ENCODE data around the gene LOXL4.
A peak's percentile ranks its signal among the peaks of the same experiment; 100 is the strongest.
"Not testable (repeated sequence)": the region's sequence is repeated elsewhere in the genome, so short reads cannot be mapped to it uniquely, and the experiment has no call there.

Gene LOXL4

DNA sequence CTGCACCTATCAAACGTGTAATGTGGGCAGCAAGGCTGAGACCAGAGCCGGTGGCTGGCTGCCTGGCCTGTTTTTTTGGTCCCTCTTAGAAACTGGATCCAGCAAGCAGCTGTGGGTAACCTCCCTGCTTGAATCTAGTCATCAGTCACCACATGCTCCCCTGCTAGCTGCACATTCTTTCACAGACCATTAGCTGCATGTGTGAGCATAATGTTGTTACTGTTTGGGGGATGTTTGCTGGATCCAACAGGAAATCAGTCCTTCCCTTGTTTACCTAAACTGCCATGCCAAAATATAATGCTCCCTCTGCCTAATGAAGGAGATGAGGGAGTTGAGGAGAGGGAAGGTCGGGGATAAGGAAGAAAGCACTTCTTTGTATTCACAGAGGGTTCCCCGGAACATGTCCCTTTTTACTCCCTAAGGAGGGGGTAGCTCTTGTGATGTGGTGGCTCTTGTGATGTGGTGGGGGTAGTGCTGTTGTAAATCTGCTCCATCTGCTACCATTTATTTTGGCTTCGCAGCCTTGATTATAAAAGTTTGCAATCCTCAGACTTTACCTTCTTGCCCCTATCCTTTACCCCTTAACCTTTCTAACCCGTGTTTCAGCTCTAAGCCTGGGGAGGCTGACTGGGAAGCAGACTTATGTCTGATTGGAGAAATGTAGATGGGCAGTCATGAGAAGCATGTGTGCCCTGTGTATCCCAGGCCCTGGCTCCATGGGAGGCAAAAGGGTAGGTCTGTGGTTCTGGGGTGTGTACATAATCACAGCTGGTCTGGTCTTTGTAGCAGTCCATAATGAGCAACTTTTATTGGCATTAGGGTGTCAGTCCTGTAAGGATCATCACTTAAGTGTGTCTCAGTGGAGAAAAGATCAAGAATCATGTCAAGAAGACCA, 20.8 kb downstream of the LOXL4 start:
- no peak for FAIRE-seq
- DNase-seq (ENCODE audit: low spot score), result no peak

DNA sequence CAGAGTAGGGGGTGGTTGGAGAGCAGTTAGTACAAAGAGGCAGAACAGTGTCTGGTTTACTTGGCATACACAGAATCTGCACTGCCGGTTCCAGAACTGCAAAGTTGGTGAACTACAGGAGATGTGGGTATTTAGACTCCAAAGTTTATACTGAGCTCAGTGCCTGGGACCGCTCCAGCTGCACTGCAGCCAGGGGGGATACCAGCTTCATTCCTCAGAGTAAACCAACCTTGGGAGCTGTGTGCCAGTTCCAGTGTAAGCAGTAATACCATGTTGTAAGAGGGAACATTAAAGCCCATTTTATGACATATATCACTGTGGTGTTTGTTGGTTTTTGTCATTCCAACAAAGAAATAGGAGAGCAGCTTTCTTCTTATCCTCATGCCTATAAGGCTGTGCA, 23.4 kb downstream of the LOXL4 start:
- FAIRE-seq (no peak), DNase-seq (ENCODE audit: low spot score) (no peak)

DNA sequence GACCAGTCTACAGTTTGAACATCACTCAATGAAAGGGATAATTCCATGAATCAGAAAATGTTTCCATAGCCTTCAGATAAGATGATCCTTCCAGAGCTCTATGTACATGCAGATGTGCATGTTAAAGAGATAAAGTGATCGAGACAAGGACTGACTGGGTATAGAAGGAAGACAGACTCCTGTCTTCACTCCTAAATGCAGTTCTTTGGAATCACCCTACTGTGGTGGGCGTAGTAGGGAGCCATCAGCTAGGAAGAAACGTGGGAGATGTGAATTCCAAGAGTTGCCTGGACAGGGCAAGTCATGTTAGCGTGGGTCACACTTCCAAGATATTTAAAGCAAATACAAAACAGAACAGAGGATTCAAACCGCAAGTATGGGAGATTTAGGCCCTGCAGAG, 23.9 kb downstream of the LOXL4 start:
- FAIRE-seq (no peak), DNase-seq (ENCODE audit: low spot score) (no peak)

DNA sequence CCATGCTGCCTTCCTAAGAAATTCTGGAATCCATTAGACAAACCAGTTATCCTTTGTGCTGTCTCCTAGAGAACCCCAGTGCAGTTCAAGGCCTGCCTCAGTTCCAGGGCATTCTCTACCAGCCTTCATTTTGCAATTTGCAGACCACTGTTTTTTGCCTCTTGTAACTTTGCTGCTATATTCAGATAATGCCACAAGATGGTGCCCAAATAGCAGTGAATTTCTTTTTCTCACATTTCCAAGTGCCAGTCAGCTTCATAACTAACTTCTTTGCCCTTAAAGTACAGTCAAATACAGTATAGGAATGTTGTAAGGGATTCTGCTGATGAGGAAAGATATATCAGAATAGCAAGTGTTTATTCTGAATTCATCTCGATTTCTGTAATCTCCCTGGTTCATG, 25.2 kb downstream of the LOXL4 start:
- FAIRE-seq, result no peak
- DNase-seq (ENCODE audit: low spot score), result no peak

DNA sequence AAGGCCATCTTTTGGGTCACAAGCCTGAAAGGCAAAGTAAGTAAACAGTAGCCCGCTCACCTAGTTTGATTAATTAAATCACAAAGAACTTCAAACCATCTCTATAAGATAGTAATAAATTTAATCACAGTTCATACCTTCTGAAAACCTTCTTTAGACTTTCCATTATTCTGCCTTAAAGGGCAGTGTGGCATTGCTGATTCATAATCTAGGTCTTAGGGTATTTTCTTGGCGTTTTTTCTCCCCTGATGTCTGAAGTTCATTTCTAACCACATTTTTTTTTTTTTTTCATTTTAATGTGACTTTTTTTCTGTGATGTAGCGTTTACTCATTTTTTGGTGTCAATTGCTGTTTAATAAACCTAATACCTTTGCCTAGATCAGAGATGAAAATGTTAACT, 27.5 kb downstream of the LOXL4 start:
- FAIRE-seq, result no peak

DNA sequence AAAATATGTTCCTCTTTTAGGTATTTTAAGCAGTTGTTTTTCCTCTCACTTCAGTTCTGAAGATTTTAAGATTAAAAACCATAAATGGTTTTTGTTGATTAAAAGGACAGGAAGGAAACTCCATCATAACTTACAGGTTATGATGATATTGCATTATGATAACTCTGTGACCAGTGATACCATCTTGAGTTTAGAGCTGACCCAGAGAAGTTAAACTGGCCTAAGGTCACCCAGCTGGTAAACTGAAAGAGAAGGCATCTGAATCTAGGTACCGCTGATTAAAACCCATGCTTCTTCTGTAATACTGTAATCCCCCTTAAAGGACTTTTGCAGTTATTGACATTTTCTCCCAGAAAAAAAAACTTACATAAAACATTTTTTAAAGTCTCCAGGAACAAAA, 29.6 kb downstream of the LOXL4 start:
- FAIRE-seq (no peak), DNase-seq (ENCODE audit: low spot score) (no peak)

More for the DNA sequence above, 27.5 kb downstream of the LOXL4 start:
- no peak for DNase-seq (ENCODE audit: low spot score)

DNA sequence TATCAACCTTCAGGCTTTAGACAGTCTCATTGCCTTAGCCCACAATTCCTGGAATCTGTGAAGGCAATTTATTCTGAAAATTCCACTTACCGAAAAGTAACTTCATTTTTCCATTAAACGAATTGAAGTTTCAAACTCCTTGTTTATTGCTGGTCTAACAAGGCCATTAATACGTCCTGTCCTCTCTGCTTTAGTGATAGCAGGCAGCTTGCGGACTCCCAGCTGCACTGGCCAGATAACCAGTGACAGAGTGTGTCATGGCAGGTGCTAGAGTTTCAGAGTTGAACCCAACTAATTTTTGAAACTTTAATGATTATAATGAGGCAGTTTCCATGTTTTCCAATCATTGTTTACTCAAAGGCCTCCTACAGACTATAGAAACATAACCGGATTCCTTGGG, 31.1 kb downstream of the LOXL4 start:
- no peak for DNase-seq (ENCODE audit: low spot score)
- no peak for FAIRE-seq

DNA sequence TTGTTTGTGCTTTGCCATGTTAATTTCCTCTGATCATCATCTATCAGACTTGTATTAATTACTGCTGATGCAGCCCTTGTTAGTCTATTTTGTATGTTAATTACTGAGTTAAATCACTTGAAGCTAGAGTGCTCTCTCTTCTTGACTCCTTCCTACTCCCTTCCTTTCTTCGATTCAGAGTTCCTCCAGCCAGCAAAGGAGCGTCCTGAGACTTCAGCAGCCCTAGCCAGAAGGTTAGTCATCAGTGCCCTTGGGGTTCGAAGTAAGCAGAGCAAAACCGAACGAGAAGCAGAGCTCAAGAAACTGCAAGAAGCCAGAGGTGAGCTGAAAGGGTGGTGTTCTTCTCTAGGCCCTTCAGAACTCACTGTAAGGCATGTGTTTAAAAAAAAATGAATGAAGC, 32.1 kb downstream of the LOXL4 start:
- DNase-seq (ENCODE audit: low spot score) (no peak), FAIRE-seq (no peak)

DNA sequence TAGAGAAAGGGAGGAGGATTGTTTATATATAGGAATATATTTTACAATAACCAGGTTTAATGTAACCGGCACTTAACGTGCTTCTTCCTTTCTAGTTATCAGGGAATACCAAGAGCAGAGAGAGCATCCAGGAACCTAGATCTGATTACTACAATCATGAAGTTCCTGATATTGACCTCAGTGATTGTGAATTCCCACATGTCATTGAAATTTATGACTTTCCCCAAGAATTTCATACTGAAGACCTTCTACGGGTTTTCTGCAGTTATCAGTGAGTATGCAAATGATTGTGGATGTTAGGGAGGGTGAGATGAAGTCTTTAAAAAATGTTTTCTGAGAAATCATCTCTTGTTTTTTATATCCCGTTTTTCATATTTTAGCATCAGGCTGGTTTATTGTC, 36.6 kb downstream of the LOXL4 start:
- DNase-seq (ENCODE audit: low spot score), result no peak
- no peak for FAIRE-seq

DNA sequence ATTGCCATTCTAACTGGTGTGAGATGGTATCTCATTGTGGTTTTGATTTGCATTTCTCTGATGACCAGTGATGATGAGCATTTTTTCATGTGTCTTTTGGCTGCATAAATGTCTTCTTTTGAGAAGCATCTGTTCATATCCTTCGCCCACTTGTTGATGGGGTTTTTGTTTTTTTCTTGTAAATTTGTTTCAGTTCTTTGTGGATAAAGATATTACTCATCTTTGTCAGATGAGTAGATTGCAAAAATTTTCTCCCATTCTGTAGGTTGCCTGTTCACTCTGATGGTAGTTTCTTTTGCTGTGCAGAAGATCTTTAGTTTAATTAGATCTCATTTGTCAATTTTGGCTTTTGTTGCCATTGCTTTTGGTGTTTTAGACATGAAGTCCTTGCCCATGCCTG, 39.7 kb downstream of the LOXL4 start:
- not testable (repeated sequence) for FAIRE-seq

DNA sequence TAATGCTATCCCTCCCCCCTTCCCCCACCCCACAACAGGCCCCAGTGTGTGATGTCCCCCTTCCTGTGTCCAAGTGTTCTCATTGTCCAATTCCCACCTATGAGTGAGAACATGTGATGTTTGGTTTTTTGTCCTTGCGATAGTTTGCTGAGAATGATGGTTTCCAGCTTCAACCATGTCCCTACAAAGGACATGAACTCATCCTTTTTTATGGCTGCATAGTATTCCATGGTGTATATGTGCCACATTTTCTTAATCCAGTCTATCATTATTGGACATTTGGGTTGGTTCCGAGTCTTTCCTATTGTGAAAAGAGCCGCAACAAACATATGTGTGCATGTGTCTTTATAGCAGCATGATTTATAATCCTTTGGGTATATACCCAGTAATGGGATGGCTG, 40.3 kb downstream of the LOXL4 start:
- not testable (repeated sequence) for DNase-seq (ENCODE audit: low spot score); FAIRE-seq

More for the DNA sequence above, 39.7 kb downstream of the LOXL4 start:
- not testable (repeated sequence) for DNase-seq (ENCODE audit: low spot score)

DNA sequence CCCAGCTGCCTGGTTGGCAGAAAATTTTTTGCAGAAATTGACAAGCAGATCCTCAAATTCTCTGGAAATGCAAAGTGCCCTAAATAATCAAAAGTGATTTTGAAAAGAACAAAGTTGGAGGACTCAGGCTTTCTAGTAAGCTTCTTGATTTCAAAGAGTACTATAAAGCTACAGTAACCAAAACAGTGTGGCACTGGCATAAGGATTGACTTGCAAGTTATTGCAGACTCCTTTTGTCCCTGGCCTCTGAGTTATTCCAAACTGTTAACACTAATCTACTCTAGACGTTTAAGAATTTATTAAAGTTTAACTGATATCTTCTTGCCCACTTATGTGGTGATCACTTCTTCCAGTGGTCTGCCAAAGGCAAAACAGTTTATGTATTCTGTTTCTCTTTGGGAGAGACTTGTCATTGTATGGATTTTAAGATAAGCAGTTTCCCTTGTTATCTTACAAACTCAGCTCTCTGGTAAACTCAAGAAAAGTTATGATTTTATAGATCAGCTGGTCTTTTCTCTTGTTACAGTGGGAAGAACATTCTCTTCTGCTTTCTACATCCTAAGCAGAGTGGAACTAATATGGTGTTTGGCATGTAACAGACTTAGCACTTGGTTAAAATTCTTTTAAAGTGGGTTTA, 41.4 kb downstream of the LOXL4 start:
- no peak for FAIRE-seq
- DNase-seq (ENCODE audit: low spot score), result no peak

DNA sequence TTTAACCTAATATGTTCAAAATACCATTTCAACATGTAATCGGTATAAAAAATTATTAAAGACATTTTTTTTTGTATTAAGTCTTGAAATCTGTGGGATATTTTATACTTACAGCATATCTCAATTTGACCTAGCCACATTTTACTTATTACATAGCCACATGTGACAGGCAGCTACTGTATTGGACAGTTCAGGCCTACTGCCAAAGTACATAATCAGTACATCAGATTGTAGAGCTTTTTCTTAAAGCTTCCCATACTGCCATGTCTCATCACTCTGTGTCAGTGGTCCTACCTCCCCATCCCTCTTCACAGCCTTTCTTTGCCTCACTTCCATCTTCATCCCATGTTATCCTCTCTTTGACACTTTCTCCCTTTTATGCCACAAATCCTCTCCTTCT, 43.0 kb downstream of the LOXL4 start:
- DNase-seq (ENCODE audit: low spot score) (no peak), FAIRE-seq (no peak)

DNA sequence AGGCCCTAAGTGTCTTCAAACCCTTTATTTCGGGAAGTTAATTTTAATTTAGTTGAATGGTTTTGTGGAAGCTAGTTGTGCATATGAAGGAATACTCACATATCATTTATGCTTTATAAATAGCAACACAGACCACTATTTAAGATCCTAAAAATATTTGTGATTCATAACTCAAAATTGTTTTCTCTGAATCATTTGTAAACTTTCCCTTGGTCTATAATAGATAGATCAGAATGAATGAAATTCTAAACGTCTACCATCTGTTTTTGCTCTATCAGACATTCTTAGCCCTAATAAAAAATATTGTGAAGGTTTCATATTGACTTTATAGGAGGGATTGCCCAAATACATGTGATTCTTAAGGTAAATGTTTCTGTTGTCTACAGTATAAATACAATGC, 43.5 kb downstream of the LOXL4 start:
- no peak for FAIRE-seq

DNA sequence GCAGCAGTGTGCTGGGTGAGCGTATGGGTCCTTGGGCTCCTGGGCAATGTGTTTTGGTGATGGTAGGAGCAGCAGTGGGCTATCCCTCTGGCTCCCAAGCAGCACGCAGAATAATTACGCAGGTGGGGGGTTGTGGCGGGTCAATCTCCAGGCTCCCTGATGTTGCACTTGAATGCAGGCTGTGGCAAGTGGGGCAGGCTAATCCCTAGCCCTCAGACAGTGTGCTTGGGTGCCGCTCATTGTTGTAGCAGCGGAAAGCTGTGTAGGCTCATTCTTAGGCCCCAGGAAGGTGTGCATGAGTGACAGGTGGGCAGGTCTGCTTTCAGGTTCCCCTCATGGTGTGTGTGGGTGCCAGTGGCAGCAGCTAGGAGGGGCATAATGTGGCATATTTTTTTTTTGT, 44.1 kb downstream of the LOXL4 start:
- FAIRE-seq (no peak), DNase-seq (ENCODE audit: low spot score) (no peak)

More for the DNA sequence above, 43.5 kb downstream of the LOXL4 start:
- no peak for DNase-seq (ENCODE audit: low spot score)

DNA sequence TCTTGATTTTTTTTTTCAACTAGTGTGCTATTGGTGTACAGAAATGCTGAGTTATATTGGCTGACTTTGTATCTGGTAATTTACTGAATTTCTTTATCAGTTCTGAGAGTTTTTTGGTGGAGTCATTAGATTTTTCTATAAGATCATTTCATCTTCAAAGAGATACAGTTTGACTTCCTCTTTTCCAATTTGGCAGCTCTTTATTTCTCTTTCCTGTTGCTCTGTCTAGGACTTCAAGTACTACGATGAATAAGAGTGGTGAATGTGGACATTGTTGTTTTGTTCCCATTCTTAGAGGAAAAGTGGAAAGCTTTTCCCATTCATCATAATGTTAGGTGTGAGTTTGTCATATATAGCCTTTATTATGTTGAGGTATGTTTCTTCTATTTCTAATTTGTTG, 50.2 kb downstream of the LOXL4 start:
- FAIRE-seq, result no peak
- DNase-seq (ENCODE audit: low spot score), result no peak

DNA sequence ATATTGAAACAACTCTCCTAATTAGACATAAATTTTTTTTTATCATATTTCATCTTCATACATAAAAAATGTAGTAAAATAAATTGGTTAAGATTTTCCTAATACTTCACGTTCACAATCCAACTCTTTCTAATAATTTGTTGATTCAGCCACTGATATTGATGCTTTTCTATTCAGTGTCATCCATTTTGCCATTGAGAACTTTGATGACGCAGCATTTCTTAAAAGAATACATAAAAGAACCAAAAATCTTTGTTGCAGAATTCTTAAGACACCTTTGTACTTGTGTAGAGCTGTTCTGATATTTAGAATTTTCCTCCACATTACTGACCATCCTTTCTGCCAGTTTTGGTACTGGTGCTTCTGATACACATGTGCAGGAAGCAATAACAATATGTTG, 52.6 kb downstream of the LOXL4 start:
- DNase-seq (ENCODE audit: low spot score), result no peak
- FAIRE-seq, result no peak

DNA sequence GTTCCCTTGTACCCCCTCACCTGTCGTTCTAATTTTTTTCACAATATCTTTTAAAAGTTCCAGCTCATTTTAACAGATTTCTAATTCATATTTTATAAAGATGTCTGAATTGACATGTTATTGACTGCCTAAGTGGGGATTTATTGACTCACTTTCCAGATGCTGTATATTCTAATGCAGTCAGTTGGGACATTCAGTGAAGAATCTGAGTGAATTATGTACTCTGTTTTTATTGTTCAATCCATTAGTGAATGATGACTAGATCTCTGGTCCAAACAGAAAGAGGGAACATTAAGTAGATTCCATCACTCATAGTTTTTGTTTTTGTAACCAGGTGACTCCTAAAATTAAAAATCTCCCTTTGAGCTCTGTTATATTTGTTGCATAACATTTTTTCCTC, 54.3 kb downstream of the LOXL4 start:
- DNase-seq (ENCODE audit: low spot score), result no peak
- no peak for FAIRE-seq

DNA sequence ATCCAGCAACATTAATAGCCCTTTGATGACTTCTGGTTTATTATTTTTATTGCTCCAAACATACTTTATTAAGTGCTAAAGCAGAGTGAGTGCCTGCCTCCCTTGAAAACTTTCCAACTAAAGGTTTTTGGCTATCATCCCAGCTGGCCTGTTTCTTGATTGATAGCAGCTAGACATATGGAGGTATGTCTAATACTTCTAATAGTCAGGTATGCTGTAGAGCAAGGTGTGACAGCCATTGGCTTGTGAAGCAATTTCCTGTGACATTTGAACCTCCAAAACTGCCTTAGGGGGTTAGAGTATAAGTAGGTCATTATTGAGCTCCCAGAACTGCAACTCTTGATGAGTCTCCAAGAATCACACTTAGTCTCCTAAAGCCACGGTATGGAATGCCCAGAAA, 55.8 kb downstream of the LOXL4 start:
- no peak for DNase-seq (ENCODE audit: low spot score)
- FAIRE-seq, result no peak

DNA sequence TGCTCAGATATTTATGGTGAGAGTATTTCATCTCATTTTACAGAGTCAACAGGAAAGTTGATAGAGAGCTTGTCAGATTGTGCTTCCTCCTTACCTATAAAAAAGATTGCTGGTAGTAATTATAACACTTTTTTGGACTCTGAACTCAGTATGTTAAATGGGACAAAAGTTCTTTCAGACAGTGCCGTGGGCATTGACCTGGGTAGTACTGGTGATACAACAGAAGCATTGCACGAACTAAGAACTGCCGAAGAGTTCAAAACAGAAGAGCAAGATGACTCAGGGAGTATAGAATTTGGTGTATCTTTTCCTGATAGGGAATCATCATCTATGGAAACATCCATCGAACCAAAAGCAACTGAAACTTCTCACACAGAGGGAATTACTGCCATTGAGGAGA, 58.6 kb downstream of the LOXL4 start:
- FAIRE-seq (no peak), DNase-seq (ENCODE audit: low spot score) (no peak)

DNA sequence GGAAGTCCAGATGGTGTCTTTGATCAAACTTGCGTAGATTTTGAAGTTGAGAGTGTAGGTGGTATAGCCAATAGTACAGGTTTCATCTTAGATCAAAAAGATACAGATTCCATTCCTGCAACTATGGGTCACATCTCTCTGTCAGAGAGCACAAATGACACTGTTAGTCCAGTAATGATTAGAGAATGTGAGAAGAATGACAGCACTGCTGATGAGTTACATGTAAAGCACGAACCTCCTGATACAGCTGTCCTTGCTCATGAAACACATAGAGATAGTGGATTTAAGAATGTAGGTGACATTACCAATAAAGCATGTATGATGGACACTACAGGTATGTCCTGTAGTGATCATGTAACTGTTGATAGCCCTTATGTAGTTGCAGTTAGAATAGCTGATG, 59.1 kb downstream of the LOXL4 start:
- FAIRE-seq, result no peak

DNA sequence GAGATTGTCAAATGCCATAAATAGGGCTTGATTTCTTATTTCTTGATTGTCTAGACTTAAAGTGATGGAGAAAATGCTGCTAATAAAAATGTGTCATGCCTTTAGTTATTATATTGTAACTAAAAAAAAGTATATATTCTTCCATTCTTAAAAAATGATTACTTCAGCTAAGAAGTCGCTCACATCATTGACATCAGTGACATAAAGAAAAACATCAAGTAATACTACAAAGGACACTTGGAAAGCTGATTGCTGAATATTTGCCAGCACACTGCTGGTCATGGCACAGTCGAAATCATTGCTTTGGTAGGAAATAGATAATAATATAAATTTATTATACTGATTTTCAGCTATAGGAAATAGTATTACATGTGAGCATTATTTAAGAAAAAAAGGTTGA, 62.6 kb downstream of the LOXL4 start:
- DNase-seq (ENCODE audit: low spot score), result no peak
- no peak for FAIRE-seq

More for the DNA sequence above, 59.1 kb downstream of the LOXL4 start:
- no peak for DNase-seq (ENCODE audit: low spot score)

DNA sequence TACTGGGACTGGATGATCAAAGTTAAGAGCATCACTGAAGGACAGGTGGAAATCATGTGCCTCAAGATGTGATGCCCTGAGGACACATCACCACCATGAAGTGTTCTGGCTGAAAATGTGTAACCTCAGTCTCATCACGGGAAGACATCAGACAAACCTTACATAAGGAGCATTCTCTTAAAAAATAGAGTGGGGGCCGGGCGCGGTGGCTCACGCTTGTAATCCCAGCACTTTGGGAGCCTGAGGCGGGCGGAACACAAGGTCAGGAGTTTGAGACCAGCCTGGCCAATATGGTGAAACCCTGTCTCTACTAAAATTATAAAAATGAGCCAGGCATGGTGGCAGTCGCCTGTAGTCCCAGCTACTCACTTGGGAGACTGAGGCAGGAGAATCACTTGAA, 65.6 kb downstream of the LOXL4 start:
- FAIRE-seq (peak; percentile 5), DNase-seq (ENCODE audit: low spot score) (no peak)

Data from urothelium cell line (cell line).